Measurements from ENCODE around the gene CDHR2.

The CDHR2 gene

GRCh38 chr5:176565760-176566288 is 16.7 kb downstream of the CDHR2 start:
- ChIA-PET CTCF (no interaction called here), POLR2A (no interaction called here)
- H3K4me3 ChIP-seq (ENCODE audit: low read depth, low read length): no peak overlapping the region
- H3K36me3 ChIP-seq (ENCODE audit: control insufficient read depth in 2 of 2, insufficient read depth in 1 of 2, low read length in 2 of 2): no peaks in the 10 kb centered on the region
- H3K9me3 ChIP-seq (ENCODE audit: control insufficient read depth, insufficient read depth, low read depth, low read length): no peaks in the 10 kb centered on the region
- TF ChIP-seq EGR2 (tag by site-specific recombination; IDR thresholded peaks at IDR 0.05; ENCODE audit: low read depth) (peak; percentile 68), ZFHX2 (tag by site-specific recombination; conservative IDR thresholded peaks at IDR 0.05) (peak; percentile 73), ZNF292 (tag by site-specific recombination; IDR thresholded peaks at IDR 0.05; ENCODE audit: borderline replicate concordance, low read depth) (no peak), ZBTB26 (tag by site-specific recombination; optimal IDR thresholded peaks at IDR 0.05) (no peak)
- no peak overlapping the region for H3K27ac ChIP-seq (ENCODE audit: extremely low read depth, low read depth, low read length)
- no peaks in the 10 kb centered on the region for H3K4me1 ChIP-seq (ENCODE audit: control insufficient read depth, insufficient read depth, low read length)

GRCh38 chr5:176568657-176569056 is 19.5 kb downstream of the CDHR2 start:
- no peaks in the 10 kb centered on the region for H3K4me1 ChIP-seq (ENCODE audit: control insufficient read depth, insufficient read depth, low read length)
- CTCF ChIA-PET: no interaction called here

GRCh38 chr5:176570044-176570443 is 20.9 kb downstream of the CDHR2 start:
- ChIA-PET POLR2A (no interaction called here), CTCF (interaction anchor here (0.8 to 1.5 kb wide), 4 partner anchors 9 to 840 kb away, joined by 3 to 7 read pairs (median 3); no protein-coding TSS in a partner anchor)
- H3K9me3 ChIP-seq (ENCODE audit: control insufficient read depth, insufficient read depth, low read depth, low read length): no peaks in the 10 kb centered on the region
- H3K4me3 ChIP-seq (ENCODE audit: low read depth, low read length): no peak overlapping the region
- H3K4me1 ChIP-seq (ENCODE audit: control insufficient read depth, insufficient read depth, low read length): no peaks in the 10 kb centered on the region
- no peak overlapping the region for H3K27ac ChIP-seq (ENCODE audit: extremely low read depth, low read depth, low read length)
- no peaks in the 10 kb centered on the region for H3K36me3 ChIP-seq (ENCODE audit: control insufficient read depth in 2 of 2, insufficient read depth in 1 of 2, low read length in 2 of 2)
- TF ChIP-seq ZNF292 (tag by site-specific recombination; IDR thresholded peaks at IDR 0.05; ENCODE audit: borderline replicate concordance, low read depth) (no peak), ZNF624 (tag by site-specific recombination; IDR thresholded peaks at IDR 0.05) (no peak), ZNF571 (tag by site-specific recombination; IDR thresholded peaks at IDR 0.05) (no peak), ZNF707 (tag by site-specific recombination; IDR thresholded peaks at IDR 0.05) (no peak), ZNF324 (tag by site-specific recombination; IDR thresholded peaks at IDR 0.05) (no peak), ZNF416 (tag by site-specific recombination; IDR thresholded peaks at IDR 0.05) (no peak), ZNF555 (tag by site-specific recombination; conservative IDR thresholded peaks at IDR 0.05) (no peak), ZNF133 (tag by site-specific recombination; IDR thresholded peaks at IDR 0.05) (no peak), ZBTB6 (tag by site-specific recombination; IDR thresholded peaks at IDR 0.05) (no peak), ZNF366 (tag by site-specific recombination; conservative IDR thresholded peaks at IDR 0.05) (no peak), ZNF785 (tag by site-specific recombination; IDR thresholded peaks at IDR 0.05) (no peak), ZFP69B (tag by site-specific recombination; IDR thresholded peaks at IDR 0.05) (no peak), ZBTB21 (tag by site-specific recombination; IDR thresholded peaks at IDR 0.05) (no peak), ZNF658 (tag by site-specific recombination; IDR thresholded peaks at IDR 0.05) (no peak)

More at GRCh38 chr5:176568657-176569056, 19.5 kb downstream of the CDHR2 start:
- H3K4me3 ChIP-seq (ENCODE audit: low read depth, low read length): no peak overlapping the region
- TF ChIP-seq ZNF777 (tag by site-specific recombination; IDR thresholded peaks at IDR 0.05; ENCODE audit: borderline replicate concordance) (no peak), ZNF560 (tag by site-specific recombination; IDR thresholded peaks at IDR 0.05; ENCODE audit: borderline replicate concordance) (no peak), TSHZ1 (tag by site-specific recombination; IDR thresholded peaks at IDR 0.05; ENCODE audit: borderline replicate concordance) (no peak), ZBTB48 (tag by site-specific recombination; IDR thresholded peaks at IDR 0.05) (no peak), ZNF704 (tag by site-specific recombination; IDR thresholded peaks at IDR 0.05) (no peak), ZNF626 (tag by site-specific recombination; IDR thresholded peaks at IDR 0.05) (no peak)
- no peaks in the 10 kb centered on the region for H3K36me3 ChIP-seq (ENCODE audit: control insufficient read depth in 2 of 2, insufficient read depth in 1 of 2, low read length in 2 of 2)
- POLR2A ChIA-PET: no interaction called here
- H3K27ac ChIP-seq (ENCODE audit: extremely low read depth, low read depth, low read length): no peak overlapping the region
- no peaks in the 10 kb centered on the region for H3K9me3 ChIP-seq (ENCODE audit: control insufficient read depth, insufficient read depth, low read depth, low read length)
